Osteoblast (primary cell): ENCODE measurements around the gene PRKCB. TPM values are rescaled to one million over a fixed set of nuclear protein-coding genes. Genes with fewer than 3 reads are reported as not detected.

Source experiments
- DNase-seq: peaks from one replicate; pipeline ENCODE4 v3.0.0; 2011; ENCODE audit warnings: low spot score, mixed read lengths; ENCODE audit not compliant: insufficient read length; ENCODE audit errors: missing footprints
- H2AFZ ChIP-seq: 2 replicates; pipeline ENCODE4 v1.6.0; 2011; ENCODE audit warnings: mild to moderate bottlenecking, low read length
- H3K27ac ChIP-seq: 2 replicates; pipeline ENCODE4 v1.5.1; 2011; ENCODE audit warnings: mild to moderate bottlenecking, low read depth, low read length, moderate library complexity
- H3K27me3 ChIP-seq: 2 replicates; pipeline ENCODE4 v1.6.0; 2012; ENCODE audit warnings: mild to moderate bottlenecking, control low read depth, inconsistent platforms, low read length, moderate library complexity; ENCODE audit not compliant: insufficient read depth
- H3K36me3 ChIP-seq: 2 replicates; pipeline ENCODE4 v1.5.1; 2011; ENCODE audit warnings: mild to moderate bottlenecking, low read length, control low read depth, moderate library complexity; ENCODE audit not compliant: insufficient read depth
- H3K4me1 ChIP-seq: 2 replicates; pipeline ENCODE4 v1.5.1; 2011; ENCODE audit warnings: mild to moderate bottlenecking, low read length, control low read depth, moderate library complexity; ENCODE audit not compliant: insufficient read depth
- H3K4me2 ChIP-seq: 2 replicates; pipeline ENCODE4 v1.6.0; 2011; ENCODE audit warnings: mild to moderate bottlenecking, low read length; ENCODE audit not compliant: insufficient read depth
- H3K4me3 ChIP-seq: fragments of 200-600 bp; sonication (generic); 3 replicates; pipeline ENCODE4 v1.5.1; 2012; ENCODE audit warnings: mild to moderate bottlenecking, low read length, inconsistent platforms; ENCODE audit not compliant: insufficient read depth
- H3K79me2 ChIP-seq: 2 replicates; pipeline ENCODE4 v1.6.0; 2012; ENCODE audit warnings: mild to moderate bottlenecking, low read length, control low read depth, inconsistent platforms; ENCODE audit not compliant: insufficient read depth
- H3K9me3 ChIP-seq: 2 replicates; pipeline ENCODE4 v1.5.1; 2011; ENCODE audit warnings: low read depth, low read length, control low read depth
- H4K20me1 ChIP-seq: 2 replicates; pipeline ENCODE4 v1.6.0; 2012; ENCODE audit warnings: mild to moderate bottlenecking, low read length, control low read depth; ENCODE audit not compliant: insufficient read depth
- CTCF ChIP-seq: IDR thresholded peaks from 2 replicates; pipeline ENCODE4 v1.5.1; 2011; ENCODE audit warnings: mild to moderate bottlenecking, low read depth, low read length, moderate library complexity; ENCODE audit errors: extremely low read depth
- total RNA-seq: library from RNA; depleted of rRNA; stranded (reverse); fragments of >200 nt; gene quantifications from 2 replicates; pipeline ENCODE4 v1.2.3, GENCODE V29; 2012

Gene PRKCB
- total RNA-seq, 1 donor = under 0.01 TPM

- H3K4me2 ChIP-seq = no peak overlapping the region
- H4K20me1 ChIP-seq = no peaks in the 10 kb centered on the region
- no peak overlapping the region for H3K4me3 ChIP-seq
- H3K9me3 ChIP-seq = no peaks in the 10 kb centered on the region
- no peak overlapping the region for H2AFZ ChIP-seq
- H3K4me1 ChIP-seq = no peaks in the 10 kb centered on the region
- TF ChIP-seq CTCF = no peak
- no peaks in the 10 kb centered on the region for H3K79me2 ChIP-seq
- no peak for DNase-seq
- no peaks in the 10 kb centered on the region for H3K27me3 ChIP-seq
- no peak overlapping the region for H3K27ac ChIP-seq
- no peaks in the 10 kb centered on the region for H3K36me3 ChIP-seq
Observed at GRCh38 chr16:23952971-23953300, 117.2 kb downstream of the PRKCB start.

GRCh38 chr16:23953476-23953875, 117.7 kb downstream of the PRKCB start:
- no peak overlapping the region for H3K4me3 ChIP-seq
- no peaks in the 10 kb centered on the region for H3K9me3 ChIP-seq
- no peaks in the 10 kb centered on the region for H3K4me1 ChIP-seq
- H3K36me3 ChIP-seq = no peaks in the 10 kb centered on the region
- no peak for DNase-seq
- no peaks in the 10 kb centered on the region for H3K79me2 ChIP-seq
- no peak overlapping the region for H2AFZ ChIP-seq
- H3K4me2 ChIP-seq = no peak overlapping the region
- H4K20me1 ChIP-seq = no peaks in the 10 kb centered on the region
- no peak overlapping the region for H3K27ac ChIP-seq
- no peak for TF ChIP-seq CTCF
- H3K27me3 ChIP-seq = no peaks in the 10 kb centered on the region

GRCh38 chr16:23955088-23955487, 119.3 kb downstream of the PRKCB start:
- H3K9me3 ChIP-seq = no peaks in the 10 kb centered on the region
- no peak overlapping the region for H3K27ac ChIP-seq
- TF ChIP-seq CTCF = no peak

GRCh38 chr16:23957287-23957686, 121.5 kb downstream of the PRKCB start:
- Histone ChIP-seq H3K36me3 (no peaks in the 10 kb centered on the region), H3K4me1 (no peaks in the 10 kb centered on the region), H3K4me3 (no peak overlapping the region), H3K4me2 (no peak overlapping the region), H3K27me3 (no peaks in the 10 kb centered on the region), H4K20me1 (no peaks in the 10 kb centered on the region), H3K79me2 (no peaks in the 10 kb centered on the region), H3K9me3 (no peaks in the 10 kb centered on the region), H3K27ac (no peak overlapping the region), H2AFZ (no peak overlapping the region)
- TF ChIP-seq CTCF = no peak
- DNase-seq = no peak

More at GRCh38 chr16:23955088-23955487, 119.3 kb downstream of the PRKCB start:
- H3K4me2 ChIP-seq = no peak overlapping the region
- H3K27me3 ChIP-seq = no peaks in the 10 kb centered on the region
- no peaks in the 10 kb centered on the region for H3K79me2 ChIP-seq
- no peaks in the 10 kb centered on the region for H3K36me3 ChIP-seq
- H4K20me1 ChIP-seq = no peaks in the 10 kb centered on the region
- no peaks in the 10 kb centered on the region for H3K4me1 ChIP-seq
- no peak overlapping the region for H2AFZ ChIP-seq
- no peak for DNase-seq
- no peak overlapping the region for H3K4me3 ChIP-seq
